ENCODE data around the gene PRRT4.

DNA sequence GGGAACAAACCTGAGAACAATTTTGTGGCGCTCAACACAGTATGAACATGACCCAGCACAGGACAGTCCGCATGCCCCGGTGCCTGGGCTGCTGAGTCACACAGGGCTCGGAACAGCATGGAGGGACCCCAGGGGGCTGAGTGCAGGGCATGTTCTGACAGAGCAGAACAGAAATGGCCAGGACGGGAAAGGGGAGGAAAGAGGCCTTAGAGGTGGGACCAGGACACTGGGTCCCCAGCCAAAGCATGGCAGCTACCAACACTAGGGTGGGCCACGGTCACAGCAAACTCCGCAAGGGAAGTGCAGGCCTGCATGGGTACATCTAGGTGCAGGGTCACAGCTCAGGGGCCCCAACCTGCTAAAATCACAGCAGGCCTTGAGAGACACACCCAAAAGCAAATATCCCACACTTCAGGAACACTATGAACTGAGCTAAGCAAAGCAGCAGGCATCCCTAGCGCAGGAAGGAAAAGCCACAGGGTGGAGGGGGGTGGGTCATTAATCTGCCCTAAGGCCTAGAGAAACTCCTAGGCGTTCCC, 42.7 kb upstream of the PRRT4 start:
- TF ChIP-seq EZH2 (IDR thresholded peaks at IDR 0.05; ENCODE audit: low read length, missing control alignments), result no peak
- TF ChIP-seq, protein P1, sequence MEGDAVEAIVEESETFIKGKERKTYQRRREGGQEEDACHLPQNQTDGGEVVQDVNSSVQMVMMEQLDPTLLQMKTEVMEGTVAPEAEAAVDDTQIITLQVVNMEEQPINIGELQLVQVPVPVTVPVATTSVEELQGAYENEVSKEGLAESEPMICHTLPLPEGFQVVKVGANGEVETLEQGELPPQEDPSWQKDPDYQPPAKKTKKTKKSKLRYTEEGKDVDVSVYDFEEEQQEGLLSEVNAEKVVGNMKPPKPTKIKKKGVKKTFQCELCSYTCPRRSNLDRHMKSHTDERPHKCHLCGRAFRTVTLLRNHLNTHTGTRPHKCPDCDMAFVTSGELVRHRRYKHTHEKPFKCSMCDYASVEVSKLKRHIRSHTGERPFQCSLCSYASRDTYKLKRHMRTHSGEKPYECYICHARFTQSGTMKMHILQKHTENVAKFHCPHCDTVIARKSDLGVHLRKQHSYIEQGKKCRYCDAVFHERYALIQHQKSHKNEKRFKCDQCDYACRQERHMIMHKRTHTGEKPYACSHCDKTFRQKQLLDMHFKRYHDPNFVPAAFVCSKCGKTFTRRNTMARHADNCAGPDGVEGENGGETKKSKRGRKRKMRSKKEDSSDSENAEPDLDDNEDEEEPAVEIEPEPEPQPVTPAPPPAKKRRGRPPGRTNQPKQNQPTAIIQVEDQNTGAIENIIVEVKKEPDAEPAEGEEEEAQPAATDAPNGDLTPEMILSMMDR (conservative IDR thresholded peaks at IDR 0.05 in 1 of 2, IDR thresholded peaks at IDR 0.05 in 1 of 2; ENCODE audit: low read depth in 1 of 2, low read length in 2 of 2), result no peak
